ENCODE measurements around the gene DAB2. TPM values are rescaled to one million over a fixed set of nuclear protein-coding genes. Genes with fewer than 3 reads are reported as not detected.

DAB2 gene
- total RNA-seq, 1 donor from 2014 or later = 28.5 TPM

DNA sequence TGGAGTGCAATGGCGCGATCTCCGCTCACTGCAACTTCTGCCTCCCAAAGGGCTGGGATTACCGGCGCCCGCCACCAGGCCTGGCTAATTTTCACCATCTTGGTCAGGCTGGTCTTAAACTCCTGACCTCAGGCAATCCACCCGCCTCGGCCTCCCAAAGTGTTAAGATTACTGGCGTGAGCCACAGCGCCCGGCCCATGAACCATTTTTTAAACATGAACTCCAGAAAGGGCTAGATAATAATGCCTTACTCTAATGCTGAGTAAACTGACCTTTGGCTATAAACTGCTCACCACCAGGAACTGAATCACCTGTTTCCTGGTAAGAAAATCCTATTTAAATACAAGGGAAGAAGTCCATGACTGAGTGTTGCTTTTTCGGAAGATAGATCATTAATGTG lies 23.2 kb upstream of the DAB2 start:
- intact Hi-C loops (cut with micrococcal nuclease) = no loop called here
- H3K27me3 ChIP-seq (ENCODE audit: low read depth) = no peaks in the 10 kb centered on the region
- no peak for DNase-seq
- no peaks in the 10 kb centered on the region for H3K9me3 ChIP-seq (replicated peaks)
- no peaks in the 10 kb centered on the region for H3K36me3 ChIP-seq
- no peaks in the 10 kb centered on the region for H3K4me1 ChIP-seq
- H3K27ac ChIP-seq (replicated peaks) = no peak overlapping the region
- TF ChIP-seq, protein P1, sequence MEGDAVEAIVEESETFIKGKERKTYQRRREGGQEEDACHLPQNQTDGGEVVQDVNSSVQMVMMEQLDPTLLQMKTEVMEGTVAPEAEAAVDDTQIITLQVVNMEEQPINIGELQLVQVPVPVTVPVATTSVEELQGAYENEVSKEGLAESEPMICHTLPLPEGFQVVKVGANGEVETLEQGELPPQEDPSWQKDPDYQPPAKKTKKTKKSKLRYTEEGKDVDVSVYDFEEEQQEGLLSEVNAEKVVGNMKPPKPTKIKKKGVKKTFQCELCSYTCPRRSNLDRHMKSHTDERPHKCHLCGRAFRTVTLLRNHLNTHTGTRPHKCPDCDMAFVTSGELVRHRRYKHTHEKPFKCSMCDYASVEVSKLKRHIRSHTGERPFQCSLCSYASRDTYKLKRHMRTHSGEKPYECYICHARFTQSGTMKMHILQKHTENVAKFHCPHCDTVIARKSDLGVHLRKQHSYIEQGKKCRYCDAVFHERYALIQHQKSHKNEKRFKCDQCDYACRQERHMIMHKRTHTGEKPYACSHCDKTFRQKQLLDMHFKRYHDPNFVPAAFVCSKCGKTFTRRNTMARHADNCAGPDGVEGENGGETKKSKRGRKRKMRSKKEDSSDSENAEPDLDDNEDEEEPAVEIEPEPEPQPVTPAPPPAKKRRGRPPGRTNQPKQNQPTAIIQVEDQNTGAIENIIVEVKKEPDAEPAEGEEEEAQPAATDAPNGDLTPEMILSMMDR (IDR thresholded peaks at IDR 0.05; ENCODE audit: borderline replicate concordance) = no peak
- H3K4me3 ChIP-seq = no peak overlapping the region

DNA sequence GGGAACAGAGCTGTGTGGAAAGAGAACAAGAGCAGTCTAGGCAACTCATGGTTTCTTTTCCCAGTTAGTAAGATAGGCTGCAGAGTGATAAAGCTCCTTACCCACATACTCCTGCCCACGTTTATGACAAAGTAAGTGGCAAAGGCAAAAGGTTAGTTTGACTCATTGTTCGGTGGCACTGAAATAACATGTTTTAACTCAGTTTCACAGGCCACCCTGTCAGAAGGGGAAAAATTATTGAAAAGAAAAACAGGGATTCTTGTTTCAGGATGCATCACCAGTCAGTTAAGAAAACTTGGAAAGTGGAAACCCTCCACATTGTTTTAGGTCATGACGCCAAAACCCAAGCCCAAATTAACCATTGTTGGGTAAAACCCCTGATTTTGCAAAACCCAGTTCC lies 22.3 kb upstream of the DAB2 start:
- no peak for DNase-seq
- H3K27ac ChIP-seq (replicated peaks) = no peak overlapping the region
- intact Hi-C loops (cut with micrococcal nuclease) = no loop called here
- no peaks in the 10 kb centered on the region for H3K9me3 ChIP-seq (replicated peaks)
- TF ChIP-seq, protein P1 (IDR thresholded peaks at IDR 0.05; ENCODE audit: borderline replicate concordance) = no peak
- H3K4me1 ChIP-seq = no peaks in the 10 kb centered on the region
- H3K4me3 ChIP-seq = no peak overlapping the region
- no peaks in the 10 kb centered on the region for H3K36me3 ChIP-seq
- H3K27me3 ChIP-seq (ENCODE audit: low read depth) = no peaks in the 10 kb centered on the region

DNA sequence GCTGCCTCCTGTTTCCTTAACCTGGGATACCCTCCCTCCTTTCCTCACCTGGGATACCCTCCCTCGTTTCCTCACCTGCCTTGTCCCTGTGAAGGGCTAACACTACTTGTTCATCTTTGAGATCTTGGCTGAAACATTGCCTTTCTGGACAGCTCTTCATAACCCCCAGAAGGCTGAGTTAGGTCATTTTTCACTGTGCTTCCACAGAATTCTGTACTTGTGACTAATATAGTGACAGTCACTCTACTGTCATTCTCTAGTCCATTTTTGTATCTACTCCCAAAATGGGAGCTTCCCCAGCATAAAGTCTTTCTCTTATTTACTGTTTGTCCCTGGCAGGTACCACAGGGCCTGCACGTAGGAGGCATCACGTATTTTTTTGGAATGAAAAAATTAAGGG lies 21.5 kb upstream of the DAB2 start:
- no peaks in the 10 kb centered on the region for H3K36me3 ChIP-seq
- H3K27ac ChIP-seq (replicated peaks) = no peak overlapping the region
- TF ChIP-seq, protein P1 (IDR thresholded peaks at IDR 0.05; ENCODE audit: borderline replicate concordance) = no peak
- no peak overlapping the region for H3K4me3 ChIP-seq
- no peaks in the 10 kb centered on the region for H3K27me3 ChIP-seq (ENCODE audit: low read depth)
- H3K9me3 ChIP-seq (replicated peaks) = no peaks in the 10 kb centered on the region
- intact Hi-C loops (cut with micrococcal nuclease) = no loop called here
- peaks cover 6% of the 10 kb centered on the region for H3K4me1 ChIP-seq
- no peak for DNase-seq

DNA sequence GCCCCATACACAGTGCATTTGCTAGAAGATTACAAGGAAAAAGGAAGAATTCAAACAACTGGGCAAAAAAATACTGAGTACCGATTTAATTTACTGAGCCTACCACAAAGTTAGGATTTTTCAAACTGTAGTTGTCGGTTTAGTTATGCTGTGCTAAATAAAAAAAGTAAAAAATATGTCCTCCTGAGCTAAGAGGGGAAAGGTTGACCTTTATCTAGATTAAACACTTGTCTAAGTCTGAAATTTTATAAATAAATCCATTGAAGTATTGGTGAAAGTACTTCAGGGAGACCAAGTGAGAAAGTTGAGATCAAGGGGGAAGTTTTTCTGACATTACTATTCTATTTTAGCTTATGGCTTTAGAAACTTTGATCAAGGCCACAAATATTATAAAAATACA lies 19.1 kb upstream of the DAB2 start:
- Histone ChIP-seq H3K27ac (replicated peaks) (no peak overlapping the region), H3K4me1 (peaks cover 15% of the 10 kb centered on the region), H3K27me3 (ENCODE audit: low read depth) (no peaks in the 10 kb centered on the region), H3K36me3 (no peaks in the 10 kb centered on the region), H3K4me3 (no peak overlapping the region), H3K9me3 (replicated peaks) (no peaks in the 10 kb centered on the region)
- intact Hi-C loops (cut with micrococcal nuclease) = no loop called here
- no peak for DNase-seq
- TF ChIP-seq, protein P1 (IDR thresholded peaks at IDR 0.05; ENCODE audit: borderline replicate concordance) = no peak

DNA sequence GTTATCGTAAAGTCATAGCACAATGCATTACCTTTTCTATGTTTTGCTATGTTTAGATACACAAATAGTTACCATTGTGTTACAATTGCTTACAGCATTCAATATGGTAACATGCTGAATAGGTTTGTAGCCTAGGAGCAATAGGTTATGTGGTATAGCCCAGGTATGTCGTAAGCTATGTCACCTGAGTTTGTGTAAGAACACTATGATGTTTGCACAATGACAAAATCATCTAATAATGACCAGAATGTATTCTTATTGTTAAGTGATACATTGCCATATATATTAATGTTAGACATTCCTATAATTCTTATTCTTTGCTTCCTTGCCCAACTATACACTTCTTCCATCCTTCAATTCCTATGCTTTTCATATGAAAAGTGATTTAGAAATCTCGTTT lies 18.2 kb upstream of the DAB2 start:
- Histone ChIP-seq H3K4me3 (no peak overlapping the region), H3K36me3 (no peaks in the 10 kb centered on the region), H3K27ac (replicated peaks) (no peak overlapping the region), H3K9me3 (replicated peaks) (no peaks in the 10 kb centered on the region), H3K27me3 (ENCODE audit: low read depth) (no peaks in the 10 kb centered on the region), H3K4me1 (peaks cover 15% of the 10 kb centered on the region)
- TF ChIP-seq, protein P1 (IDR thresholded peaks at IDR 0.05; ENCODE audit: borderline replicate concordance) = no peak
- intact Hi-C loops (cut with micrococcal nuclease) = no loop called here
- no peak for DNase-seq

DNA sequence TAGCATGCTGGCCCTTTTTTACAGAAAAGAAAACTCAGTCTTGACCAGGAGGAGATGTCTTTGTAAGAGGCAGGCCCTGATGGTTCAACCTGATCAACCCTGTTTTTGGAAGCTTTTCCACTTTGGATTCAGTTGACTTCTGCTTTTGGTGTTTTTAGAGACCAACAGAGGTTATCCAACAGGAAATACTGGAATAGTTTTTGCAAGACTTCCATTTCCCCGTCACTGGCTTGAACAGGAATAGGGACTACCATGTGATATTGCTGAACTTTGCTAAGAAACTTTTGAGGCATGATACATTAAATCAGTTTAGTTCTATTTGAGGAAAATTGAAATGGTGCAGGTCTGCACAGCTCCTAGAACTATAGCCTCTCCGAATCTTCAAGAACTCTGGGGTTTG lies 17.1 kb upstream of the DAB2 start:
- no peak for DNase-seq
- TF ChIP-seq, protein P1 (IDR thresholded peaks at IDR 0.05; ENCODE audit: borderline replicate concordance) = no peak
- no peaks in the 10 kb centered on the region for H3K9me3 ChIP-seq (replicated peaks)
- no peaks in the 10 kb centered on the region for H3K36me3 ChIP-seq
- H3K4me3 ChIP-seq = no peak overlapping the region
- H3K27me3 ChIP-seq (ENCODE audit: low read depth) = no peaks in the 10 kb centered on the region
- intact Hi-C loops (cut with micrococcal nuclease) = no loop called here
- H3K4me1 ChIP-seq = peaks cover 15% of the 10 kb centered on the region
- peak overlapping the region; percentile 11 for H3K27ac ChIP-seq (replicated peaks)

Data from left ventricle myocardium inferior (tissue), 1 donor.